ENCODE results near the gene ARHGEF1.

- TF ChIP-seq CTCF (IDR thresholded peaks at IDR 0.05; ENCODE audit: insufficient read depth, low read depth, low read length) (no peak), EZH2 (IDR thresholded peaks at IDR 0.05; ENCODE audit: insufficient read depth, low read length) (no peak)
Observed at GRCh38 chr19:41868989-41869300, 14.0 kb upstream of the ARHGEF1 start.

Measured in astrocyte (in vitro differentiated cells and primary cell).